ENCODE data around the gene DRC3.
"Not testable (repeated sequence)": the region's sequence is repeated elsewhere in the genome, so short reads cannot be mapped to it uniquely, and the experiment has no call there.

Gene DRC3, protein sequence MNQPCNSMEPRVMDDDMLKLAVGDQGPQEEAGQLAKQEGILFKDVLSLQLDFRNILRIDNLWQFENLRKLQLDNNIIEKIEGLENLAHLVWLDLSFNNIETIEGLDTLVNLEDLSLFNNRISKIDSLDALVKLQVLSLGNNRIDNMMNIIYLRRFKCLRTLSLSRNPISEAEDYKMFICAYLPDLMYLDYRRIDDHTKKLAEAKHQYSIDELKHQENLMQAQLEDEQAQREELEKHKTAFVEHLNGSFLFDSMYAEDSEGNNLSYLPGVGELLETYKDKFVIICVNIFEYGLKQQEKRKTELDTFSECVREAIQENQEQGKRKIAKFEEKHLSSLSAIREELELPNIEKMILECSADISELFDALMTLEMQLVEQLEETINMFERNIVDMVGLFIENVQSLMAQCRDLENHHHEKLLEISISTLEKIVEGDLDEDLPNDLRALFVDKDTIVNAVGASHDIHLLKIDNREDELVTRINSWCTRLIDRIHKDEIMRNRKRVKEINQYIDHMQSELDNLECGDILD

DNA sequence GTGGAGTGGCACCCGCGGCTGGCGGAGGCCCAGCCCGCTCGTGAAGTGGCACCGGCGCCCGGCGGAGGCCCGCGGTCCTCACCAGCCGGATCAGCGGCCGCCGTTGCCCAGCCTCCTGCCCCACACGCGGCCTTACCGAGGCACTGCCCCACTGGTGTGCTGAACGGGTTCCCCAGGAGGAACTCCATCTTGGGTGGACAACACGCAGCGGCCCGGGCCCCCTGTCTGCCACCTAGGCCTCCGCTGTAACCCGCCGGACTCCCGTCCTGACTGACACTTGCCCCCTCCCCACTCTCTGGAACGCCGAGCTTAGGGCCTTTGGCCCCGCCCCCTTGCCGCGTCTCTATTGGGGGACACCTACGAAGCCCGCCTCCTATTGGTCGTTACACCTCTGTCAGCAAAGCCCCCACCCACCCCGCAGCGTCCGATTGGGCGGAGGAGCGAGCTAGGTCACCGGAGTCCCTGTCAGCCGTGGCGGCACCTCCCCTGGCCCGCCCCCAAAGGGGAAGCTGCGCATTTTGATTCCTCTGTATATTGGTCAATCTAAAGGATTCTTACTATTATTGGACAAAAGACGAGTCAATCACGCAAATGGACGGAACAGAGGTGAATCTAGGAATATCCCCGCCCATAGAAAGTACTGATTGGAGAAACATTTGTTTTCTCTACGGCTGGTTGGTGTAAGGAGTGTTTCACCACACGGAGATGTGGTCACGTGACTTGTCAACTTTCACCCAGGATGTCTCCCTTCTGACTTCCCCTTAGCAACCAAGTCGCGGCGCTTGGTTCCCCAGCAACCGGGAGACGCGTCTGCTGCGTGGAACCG, at the start of gene DRC3, which contains the start of gene TOM1L2:
DRC3 (plus strand) TSS at position 737 of the 826 bp plus-strand sequence. CDS start 4,737 bp downstream, outside the sequence.
TOM1L2 (minus strand) TSS at position 275 of the 826 bp plus-strand sequence; CDS start at position 188, 87 bp downstream.
- DNase-seq, result peak; percentile 100

DNA sequence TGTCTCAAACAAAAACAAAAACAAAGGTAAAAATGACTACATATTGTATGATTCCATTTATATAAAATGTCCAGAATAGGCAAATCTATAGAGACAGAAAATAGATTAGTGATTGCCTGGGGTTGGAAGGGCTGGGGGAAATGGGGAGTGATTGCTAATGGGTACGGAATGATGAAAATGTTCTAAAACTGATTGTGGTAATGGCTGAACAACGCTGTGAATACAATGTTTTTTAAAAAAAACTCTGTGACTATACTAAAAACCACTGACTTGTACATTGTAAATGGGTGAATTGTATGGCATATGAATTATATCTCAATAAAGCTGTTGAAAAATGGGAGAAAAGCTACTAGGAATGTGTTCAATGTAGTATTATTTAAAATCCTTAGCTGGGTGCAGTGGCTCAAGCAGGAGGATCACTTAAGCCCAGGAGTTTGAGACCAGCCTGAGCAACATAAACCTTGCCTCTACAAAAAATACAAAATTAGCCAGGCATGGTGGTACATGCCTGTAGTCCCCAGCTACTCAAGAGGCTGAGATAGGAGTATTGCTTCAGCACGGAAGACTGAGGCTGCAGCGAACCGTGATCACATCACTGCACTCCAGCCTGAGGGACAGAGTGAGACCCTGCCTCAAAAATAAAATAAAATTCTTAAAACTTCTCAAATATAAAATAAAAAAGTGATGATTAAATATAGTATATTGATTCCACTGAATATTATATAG, 48.4 kb upstream of the DRC3 start:
- no peak for DNase-seq

DNA sequence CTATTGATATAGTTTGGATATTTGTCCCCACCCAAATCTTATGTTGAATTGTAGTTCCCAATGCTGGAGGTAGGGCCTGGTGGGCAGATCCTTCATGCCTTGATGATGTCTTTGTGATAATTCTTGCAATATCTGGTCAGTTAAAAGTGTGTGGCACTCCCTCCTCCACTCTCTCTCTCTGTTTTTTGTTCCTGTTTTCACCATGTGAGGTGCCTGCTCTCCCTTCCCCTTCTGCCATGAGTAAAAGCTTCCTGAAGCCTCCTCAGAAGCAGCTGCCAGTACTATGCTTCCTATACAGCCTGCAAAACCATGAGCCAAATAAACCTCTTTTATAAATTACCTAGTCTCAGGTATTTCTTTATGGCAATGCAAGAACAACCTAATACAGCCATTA, 47.8 kb upstream of the DRC3 start:
- DNase-seq, result no peak

DNA sequence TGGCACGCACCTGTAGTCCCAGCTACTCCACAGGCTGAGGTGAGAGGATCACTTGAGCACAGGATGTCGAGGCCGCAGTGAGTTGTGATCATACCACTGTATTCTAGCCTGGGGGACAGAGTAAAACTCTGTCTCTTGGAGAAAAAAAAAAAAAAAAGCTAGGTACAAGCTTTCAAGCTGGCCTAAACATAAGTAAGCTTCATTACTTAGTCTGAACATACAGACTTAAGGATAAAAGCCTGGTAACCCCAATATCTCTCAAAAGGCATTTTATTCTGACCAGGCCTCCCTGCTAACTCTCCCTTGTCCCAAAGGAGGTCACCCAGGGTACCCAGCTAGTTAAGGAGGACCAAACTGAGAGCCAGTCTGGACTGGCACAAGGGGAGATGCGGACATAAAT, 46.6 kb upstream of the DRC3 start:
- no peak for DNase-seq

DNA sequence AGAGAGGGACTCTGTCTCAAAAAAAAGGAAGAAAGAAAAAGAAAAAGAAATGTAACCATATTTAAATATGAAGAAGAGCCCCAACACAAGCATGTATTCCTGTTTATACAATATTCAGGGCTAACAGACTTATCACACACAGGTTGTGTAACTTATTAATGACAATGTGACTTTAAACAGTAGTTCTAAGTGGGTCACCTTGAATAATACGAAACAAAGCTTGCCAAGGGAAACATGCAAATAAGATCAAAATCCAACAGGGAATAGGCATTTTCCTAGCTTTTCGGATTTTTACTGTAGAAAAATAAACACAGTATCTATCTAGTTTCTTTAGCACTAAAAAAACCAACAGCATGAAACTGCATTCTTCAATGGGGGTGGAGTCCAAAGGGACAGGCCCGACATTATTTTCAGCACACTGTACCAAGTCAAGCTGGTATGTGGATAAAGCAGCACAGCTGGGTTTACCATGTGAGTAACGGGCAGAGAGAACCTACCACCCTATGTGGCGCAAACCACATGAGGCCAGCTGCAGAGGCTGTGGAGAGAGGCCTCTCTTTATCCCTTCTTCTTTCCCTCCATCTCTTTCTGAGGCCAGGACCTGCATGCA, 45.7 kb upstream of the DRC3 start:
- no peak for DNase-seq

DNA sequence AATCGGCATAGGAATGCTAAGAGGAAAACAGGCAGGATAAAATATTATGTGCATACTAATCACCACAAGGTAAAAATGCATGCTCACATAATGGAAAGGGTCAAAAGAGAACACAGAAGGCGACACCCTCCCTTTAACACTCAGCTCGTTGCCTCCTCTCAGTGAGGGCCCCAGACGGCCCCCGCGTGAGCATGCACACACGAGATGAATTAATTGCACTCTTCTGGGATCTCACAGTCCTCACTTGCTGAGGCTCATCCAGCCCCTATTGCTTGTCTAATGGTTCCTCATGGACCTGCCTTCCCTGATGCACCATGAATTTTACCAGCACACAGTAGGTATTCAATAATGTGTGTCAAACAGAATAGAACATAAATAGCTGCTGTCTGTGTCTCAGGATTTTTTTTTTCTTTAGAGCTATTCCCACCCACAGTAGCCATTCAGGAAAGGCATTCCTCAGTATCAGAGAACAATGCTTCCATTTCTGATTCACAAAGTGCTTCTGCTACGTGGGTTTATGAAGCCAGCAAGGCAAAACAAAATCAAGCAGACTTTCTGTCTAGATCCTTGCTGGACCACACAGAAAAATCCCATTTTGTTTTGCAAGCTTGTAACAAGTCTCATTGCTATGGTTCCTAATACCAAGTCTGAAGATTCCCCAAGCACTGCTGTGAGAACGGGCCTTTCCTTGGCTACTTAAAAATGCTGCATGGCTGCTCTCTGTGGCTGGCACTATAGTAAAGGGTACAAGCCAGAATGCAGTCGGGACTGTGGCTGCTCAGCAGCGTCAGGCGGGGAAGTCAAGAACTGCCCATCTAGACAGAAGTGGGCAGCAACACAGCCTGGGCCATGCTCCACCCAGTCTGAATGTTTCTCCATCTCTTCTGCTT, 44.0 kb upstream of the DRC3 start:
- no peak for DNase-seq

DNA sequence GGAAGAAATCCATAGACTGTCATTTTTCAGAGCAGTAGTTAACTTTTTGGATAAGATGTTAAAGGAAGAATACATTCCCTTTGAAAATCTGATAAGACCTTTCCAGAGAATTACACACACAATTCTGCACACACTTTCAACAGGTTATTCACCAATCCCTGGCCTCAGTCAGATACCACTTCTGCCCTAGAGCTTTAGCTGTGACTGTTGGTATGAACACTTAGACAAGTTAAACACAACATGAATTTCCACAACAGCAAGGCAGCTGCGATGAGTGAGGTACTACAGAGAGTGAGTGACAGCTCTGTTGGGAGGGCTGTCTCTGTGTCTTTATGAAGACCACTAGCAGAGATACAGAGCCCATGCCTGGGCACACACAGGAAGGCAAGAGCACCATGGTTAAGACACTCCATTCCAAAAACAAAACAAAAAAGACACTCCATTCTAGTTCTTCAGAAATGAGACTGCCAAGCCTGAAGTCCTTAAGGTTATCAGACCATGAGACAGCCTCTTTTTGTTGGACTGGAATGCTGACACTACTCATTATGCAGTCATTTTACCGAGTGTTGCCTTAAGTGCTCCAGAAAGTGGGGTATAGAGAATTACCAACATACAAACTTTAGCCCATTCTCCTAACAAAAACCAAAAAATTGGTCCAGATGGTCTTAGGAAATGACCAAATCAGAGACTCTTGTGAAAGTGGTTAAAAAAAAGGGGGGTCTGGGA, 42.8 kb upstream of the DRC3 start:
- no peak for DNase-seq

DNA sequence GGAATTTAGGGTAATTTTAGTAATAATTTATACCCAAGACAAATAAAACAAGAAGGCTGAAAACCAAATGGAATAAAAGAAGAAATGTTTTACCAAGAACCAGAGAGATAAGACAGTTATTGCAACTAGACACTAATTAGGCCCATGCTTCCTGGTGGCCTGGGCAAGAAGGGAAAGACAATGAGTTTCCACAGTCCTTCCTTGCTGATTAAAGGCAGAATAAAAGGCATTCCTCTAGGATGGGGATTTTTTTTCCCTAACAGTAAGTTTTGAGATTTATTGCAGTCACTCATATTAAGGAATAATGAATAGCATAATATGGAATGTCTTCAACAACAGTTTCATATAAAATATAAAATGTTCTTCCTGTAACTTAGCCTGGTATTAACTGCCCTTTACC, 42.0 kb upstream of the DRC3 start:
- DNase-seq, result no peak

DNA sequence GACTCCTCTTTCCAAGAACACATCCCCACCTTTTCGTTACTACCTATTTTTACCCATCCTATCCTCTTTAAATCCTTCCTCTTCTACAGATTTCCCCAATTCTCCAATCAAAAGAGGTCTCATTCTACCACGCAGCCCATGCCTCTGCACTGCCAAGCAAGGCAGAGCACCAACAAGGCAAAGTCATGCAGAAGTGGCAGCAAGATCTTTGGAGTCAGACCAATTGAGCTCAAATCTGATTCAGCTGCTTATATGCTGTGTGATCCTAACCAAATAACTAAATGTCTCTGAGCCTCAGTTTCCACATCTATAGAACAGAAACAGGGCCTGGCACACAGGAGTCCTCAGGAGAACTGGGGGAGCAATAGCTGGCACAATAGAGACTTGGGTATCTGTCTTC, 41.5 kb upstream of the DRC3 start:
- no peak for DNase-seq

DNA sequence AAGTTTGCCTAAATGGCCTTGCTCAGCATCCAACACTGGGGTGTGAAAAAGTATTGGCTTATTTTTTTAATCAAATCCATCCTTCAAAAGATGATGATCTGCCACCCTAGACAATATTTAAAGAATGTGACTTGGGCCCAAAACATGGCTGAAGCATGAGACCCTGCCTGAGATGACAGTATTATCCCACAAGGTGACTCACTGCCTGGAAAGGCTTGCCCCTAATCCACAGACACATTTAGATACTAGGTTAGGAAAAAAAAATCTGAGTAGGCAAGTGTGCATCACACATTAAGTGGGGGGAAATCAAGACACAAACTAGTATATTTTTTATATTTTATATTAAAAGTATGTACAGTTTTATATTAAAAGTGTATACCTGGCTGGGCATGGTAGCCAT, 38.9 kb upstream of the DRC3 start:
- DNase-seq, result no peak

DNA sequence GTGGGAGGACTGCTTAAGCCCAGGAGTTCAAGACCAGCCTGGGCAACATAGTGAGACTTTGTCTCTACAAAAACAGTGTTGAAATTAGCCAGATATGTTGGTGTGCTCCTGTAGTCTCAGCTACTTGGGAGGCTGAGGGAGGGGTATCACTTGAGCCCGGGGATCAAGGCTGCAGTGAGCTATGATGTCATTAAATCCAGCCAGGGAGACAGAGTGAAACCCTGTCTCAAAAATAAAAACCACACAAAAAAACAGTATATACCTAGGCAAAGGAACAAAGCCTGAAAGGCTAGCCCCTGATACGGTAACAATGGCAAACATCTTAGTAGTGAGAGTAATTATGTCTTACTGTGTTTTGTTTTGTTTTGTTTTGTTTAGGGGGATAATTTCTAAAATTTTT, 38.4 kb upstream of the DRC3 start:
- DNase-seq, result no peak

DNA sequence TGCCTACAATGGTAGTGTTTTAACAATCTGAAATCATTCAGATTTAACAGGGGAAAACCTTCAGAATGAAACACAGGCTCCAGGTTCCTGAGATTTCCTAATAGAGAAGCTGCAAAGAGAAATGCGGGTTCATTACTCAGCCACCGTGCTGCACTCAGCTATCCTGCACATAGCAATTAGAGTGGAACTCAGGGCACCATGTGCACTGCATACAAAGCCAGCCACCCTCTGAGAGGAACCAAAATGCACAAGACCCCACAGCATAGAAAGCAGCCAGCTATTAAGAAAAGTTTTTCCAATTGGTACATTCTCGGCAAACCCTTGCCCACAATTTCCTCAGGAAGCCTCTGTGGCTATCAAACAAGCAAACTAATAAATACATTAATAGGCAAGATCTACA, 37.9 kb upstream of the DRC3 start:
- DNase-seq, result no peak

DNA sequence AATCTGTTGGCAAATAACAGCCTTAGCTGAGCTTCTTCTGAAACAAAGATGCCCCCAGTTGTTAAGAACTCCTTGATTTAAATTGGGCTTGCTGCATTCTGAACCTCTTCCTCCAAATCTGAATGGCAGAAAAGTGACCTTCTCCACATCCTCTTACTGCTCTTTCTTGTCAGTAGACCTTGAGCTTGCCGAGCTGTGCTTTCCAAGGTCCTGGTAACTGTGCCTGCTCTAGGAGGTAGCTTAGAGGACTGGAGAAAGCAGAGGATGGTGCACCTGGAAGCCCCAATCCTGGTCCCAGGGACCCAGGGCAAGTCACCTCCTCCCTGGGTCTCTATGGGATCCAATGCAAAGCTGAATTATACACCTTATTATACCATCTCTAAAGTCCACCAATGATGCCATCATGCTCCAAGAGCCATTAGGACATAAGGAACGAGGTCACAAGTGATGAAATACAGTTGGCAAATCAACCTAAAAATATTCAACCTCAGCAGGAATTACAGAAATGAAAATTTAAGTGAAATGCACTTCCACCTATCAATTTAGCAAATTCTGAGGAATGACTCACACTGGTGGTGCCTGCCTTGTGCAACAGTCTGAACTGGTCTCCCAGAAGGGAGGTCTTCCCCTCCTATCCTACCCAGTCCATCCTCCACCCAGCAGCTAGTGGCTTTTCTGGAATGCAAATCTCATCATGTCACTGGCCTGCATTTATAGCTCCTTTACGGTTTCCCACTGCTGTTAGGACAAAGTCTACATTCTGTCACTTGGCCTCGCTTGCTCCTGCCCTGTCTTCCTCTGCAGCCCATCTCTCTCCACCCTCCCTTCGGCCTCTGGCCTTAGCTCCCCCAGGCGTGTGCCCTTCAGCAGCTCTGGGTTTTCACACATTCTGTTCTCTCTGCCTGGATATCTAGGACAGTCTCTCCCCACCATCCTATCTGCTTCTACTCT, 37.1 kb upstream of the DRC3 start:
- DNase-seq, result no peak

DNA sequence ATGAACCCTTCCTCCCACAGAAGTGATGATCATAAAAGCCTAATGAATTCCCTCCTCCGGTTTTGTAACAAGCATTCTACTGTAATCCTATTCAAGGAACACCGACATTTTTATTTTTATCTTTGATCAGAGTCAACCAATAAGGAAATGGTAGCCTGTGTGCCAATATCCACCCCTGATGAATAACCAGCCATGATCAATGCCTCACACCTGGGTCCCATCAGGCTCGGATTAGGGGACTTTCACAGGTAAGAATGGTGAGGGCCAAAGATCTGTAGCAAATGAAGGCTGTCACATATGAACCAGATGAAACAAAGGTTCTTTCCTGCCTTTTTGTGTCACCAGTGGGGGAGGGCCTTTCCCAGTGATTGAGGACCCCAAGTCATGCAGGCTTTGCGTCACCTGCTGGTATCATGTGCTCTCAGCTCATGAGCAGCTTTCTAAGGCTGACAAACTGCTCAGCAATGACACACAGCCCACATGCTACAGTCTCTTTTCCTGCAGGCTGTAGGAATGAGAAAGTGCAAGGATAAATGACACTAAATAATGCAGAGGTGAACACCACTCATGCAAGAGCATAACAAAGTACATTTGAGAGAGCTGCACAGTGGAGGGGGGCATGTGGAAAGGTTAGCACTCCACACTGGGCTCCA, 35.3 kb upstream of the DRC3 start:
- no peak for DNase-seq

DNA sequence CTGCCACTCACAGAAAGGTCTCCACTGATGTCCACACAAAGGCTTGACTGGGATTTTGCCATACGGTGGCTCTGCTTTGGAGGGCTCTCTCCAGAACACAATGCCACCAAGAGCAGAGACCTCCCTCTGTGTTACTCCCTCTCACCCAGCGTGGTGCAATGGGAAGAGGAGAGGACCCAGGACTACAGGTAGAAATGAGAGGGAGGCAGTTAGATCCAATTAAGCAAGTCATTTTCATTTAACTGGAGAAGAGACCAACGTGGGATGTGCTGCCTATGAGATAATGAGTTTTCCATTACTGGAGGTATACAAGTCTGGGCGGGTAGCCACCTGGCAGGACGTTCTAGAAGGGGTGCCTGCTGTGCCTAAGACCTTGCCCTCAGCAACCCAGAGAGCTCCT, 34.7 kb upstream of the DRC3 start:
- no peak for DNase-seq

DNA sequence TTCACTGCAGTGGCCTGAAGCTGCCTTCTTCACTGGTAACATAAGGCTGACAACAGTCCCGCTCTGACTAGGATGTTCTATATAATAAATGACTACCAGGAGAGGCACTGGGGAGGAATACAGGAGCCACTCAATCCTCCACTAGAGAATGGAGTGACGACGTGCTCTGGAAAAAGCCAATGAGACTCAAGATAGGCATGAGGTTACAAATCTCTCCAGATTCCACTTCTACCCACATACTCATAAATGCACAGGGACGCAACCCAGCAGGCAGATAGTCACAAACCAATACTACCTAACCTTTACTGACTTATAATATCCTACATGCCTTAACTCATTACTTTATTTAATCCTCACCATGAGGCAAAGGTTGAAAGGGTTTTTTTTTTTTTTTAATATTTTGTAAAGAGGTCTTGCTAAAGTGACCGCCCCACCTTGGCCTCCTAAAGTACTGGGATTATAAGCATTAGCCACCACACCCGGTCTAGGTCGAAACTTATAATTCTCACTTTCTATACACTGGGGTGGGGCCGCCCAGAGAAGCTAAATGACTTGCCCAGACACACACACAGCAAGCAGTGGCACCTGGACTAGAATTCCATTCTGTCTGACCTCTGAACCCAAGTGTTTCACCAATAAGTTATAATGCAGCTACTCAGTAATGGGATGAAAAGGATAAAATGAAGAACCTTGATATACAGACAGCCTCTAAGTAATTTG, 34.1 kb upstream of the DRC3 start:
- DNase-seq, result no peak

DNA sequence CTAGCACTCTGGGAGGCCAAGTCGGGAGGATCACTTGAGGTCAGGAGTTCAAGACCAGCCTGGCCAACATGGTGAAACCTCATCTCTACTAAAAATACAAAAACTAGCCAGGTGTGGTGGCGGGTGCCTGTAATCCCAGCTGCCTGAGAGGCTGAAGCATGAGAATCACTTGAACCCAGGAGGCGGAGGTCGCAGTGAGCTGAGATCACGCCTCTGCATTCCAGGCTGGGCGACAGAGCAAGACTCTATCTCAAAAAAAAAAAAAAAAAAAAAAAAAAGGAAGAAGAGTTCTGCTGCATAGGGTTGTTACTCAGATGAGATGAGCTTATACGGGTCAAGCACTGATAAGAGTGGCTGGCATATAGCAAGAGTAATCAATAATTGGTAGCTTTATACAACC, 32.7 kb upstream of the DRC3 start:
- DNase-seq, result not testable (repeated sequence)

DNA sequence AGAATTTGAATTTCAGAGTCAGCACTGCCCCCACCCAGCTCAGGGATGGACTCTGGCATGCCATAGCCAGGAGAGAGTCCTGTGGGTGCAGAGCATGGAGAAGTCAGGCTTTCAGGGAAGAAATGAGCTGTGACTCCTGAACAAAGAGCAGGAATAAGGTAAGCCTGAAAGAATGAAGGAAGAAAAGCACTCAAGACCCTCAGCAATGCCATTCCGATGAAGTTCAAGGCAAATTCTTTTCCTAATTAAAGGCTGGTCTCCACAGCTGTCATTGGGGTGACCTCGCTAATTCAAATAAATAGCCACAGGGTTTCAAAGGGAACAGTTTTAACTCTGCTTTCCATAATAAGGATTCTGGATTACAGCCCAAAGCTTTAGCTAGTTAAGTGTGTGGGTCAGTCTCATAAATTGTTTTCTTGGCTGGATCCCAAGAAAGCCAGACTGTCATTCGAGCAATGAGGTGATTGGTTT, 32.2 kb upstream of the DRC3 start:
- no peak for DNase-seq
